ENCODE results near the gene SLC35F1. TPM values are rescaled to one million over a fixed set of nuclear protein-coding genes. Genes with fewer than 3 reads are reported as not detected.

The SLC35F1 gene
- total RNA-seq, 4 donors from 2014 or later: 0.30 to 0.91 (median 0.48) TPM

DNA sequence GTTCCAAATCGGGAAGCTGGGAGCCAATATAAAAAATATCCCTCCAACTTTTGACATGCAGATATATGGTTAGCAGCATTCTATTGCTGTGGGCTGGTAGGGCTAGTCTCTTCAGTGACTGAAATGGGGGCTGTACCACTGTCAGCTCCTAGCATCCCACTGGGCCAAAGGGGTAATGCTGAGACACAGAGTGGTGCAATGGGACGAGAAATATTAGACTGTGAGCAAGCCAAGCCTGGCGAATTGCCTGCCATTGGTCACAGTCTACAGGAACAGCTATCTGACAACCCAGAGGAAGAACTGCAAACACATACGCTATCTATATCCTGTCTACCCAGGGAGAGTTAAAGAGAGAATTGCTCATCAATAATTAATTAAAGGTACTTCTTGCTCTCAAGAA lies 3.5 kb downstream of the SLC35F1 start:
- WGBS, 2 donors: 86 to 88% methylated on average over 4 of the region's 4 CpGs
- no peak for DNase-seq (ENCODE audit: low spot score in 2 of 2)
- intact Hi-C loops (cut with DNase I; ENCODE audit: low total_unique reads): no loop called here
- H3K4me3 ChIP-seq (ENCODE audit: low read depth, poor library complexity, severe bottlenecking): no peak overlapping the region
- TF ChIP-seq, protein P1, sequence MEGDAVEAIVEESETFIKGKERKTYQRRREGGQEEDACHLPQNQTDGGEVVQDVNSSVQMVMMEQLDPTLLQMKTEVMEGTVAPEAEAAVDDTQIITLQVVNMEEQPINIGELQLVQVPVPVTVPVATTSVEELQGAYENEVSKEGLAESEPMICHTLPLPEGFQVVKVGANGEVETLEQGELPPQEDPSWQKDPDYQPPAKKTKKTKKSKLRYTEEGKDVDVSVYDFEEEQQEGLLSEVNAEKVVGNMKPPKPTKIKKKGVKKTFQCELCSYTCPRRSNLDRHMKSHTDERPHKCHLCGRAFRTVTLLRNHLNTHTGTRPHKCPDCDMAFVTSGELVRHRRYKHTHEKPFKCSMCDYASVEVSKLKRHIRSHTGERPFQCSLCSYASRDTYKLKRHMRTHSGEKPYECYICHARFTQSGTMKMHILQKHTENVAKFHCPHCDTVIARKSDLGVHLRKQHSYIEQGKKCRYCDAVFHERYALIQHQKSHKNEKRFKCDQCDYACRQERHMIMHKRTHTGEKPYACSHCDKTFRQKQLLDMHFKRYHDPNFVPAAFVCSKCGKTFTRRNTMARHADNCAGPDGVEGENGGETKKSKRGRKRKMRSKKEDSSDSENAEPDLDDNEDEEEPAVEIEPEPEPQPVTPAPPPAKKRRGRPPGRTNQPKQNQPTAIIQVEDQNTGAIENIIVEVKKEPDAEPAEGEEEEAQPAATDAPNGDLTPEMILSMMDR (IDR thresholded peaks at IDR 0.05): no peak
- TF ChIP-seq POLR2A (IDR thresholded peaks at IDR 0.05): no peak

DNA sequence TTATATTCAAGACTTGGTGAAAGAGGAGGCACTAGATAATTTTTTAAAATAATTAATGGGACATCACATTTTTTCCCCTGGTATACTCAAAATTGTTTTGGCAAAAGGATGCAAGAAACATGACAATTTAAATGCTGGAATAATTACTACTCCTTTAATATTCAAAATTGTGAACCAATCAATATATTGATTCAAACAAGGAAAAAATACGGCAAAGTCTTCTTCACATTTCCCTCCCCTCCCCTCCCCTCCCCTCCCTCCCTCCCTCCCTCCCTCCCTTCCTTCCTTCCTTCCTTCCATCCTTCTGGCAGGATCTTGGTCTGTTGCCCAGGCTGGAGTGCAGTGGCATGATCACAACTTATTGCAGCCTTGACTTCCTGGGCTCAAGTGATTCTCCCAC lies 4.1 kb downstream of the SLC35F1 start:
- intact Hi-C loops (cut with DNase I; ENCODE audit: low total_unique reads): no loop called here
- H3K4me3 ChIP-seq (ENCODE audit: low read depth, poor library complexity, severe bottlenecking): no peak overlapping the region
- 71 to 92% methylated on average over 1 of the region's 1 CpG for WGBS, 2 donors
- no peak for TF ChIP-seq POLR2A (IDR thresholded peaks at IDR 0.05)
- TF ChIP-seq, protein P1 (IDR thresholded peaks at IDR 0.05): no peak
- DNase-seq (ENCODE audit: low spot score in 2 of 2): no peak

DNA sequence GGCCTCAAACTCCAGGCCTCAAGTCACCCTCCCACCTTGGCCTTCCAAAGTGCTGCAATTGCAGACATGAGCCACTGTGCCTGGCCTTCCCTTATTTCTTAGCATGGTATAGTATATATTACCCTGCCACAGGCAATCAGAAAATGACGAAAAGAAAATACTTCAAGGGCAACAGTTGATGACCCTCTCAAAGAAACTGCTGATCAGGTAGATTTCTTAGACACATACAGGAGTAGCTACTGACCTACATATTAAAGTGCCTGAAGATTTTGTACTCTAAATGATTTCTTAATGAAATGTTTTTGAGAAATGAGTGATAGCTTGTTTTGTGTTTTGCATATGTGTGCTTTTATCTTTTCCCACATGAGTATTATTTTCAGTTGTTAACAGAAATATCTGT lies 4.6 kb downstream of the SLC35F1 start:
- intact Hi-C loops (cut with DNase I; ENCODE audit: low total_unique reads): no loop called here
- TF ChIP-seq, protein P1 (IDR thresholded peaks at IDR 0.05): no peak
- no peak for TF ChIP-seq POLR2A (IDR thresholded peaks at IDR 0.05)
- H3K4me3 ChIP-seq (ENCODE audit: low read depth, poor library complexity, severe bottlenecking): no peak overlapping the region
- no peak for DNase-seq (ENCODE audit: low spot score in 2 of 2)
- 86 to 88% methylated on average over 1 of the region's 1 CpG for WGBS, 2 donors

DNA sequence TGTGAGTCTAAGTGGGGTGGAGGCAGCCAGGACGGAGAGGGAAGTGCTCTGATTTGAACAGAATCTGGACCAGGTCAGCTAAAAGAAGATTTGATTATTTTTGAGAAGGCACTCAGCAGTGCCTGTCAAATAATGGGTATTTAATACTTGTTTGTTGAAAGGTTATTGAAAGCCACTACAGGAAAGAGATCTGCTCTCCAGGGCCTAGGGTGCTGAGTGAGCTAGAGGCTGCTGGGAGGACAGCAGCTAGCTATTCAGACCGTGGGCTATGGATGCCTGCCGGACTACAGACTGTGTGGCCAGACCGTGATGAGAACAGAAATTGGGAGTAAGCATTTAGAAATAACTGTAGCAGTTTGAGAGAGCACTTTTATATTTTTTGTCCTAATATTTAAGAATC lies 8.8 kb downstream of the SLC35F1 start:
- no peak for DNase-seq (ENCODE audit: low spot score in 2 of 2)
- 64 to 71% methylated on average over 4 of the region's 4 CpGs for WGBS, 2 donors
- H3K4me3 ChIP-seq (ENCODE audit: low read depth, poor library complexity, severe bottlenecking): no peak overlapping the region
- no peak for TF ChIP-seq POLR2A (IDR thresholded peaks at IDR 0.05)
- TF ChIP-seq, protein P1 (IDR thresholded peaks at IDR 0.05): no peak
- intact Hi-C loops (cut with DNase I; ENCODE audit: low total_unique reads): no loop called here

DNA sequence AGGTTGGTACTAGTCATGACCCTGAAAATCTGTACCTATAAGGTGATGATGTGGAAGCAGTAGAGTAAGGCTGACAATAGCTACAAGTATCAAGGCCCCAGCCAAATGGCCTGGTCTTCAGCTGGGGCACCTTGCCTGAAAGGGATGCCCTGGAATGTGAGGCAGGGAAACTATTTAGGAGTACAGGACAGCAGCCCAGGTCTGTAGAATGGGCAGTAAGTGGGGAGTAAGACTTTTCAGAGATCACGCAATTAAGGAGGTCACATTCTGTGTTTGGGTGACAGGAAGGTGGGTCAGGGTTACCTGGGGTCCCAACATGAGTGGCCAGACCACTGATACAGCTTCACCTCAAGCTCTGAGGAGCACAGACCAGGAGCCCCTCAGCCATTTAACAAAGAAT lies 9.4 kb downstream of the SLC35F1 start:
- intact Hi-C loops (cut with DNase I; ENCODE audit: low total_unique reads): no loop called here
- no peak for DNase-seq (ENCODE audit: low spot score in 2 of 2)
- TF ChIP-seq, protein P1 (IDR thresholded peaks at IDR 0.05): no peak
- no peak for TF ChIP-seq POLR2A (IDR thresholded peaks at IDR 0.05)
- 94 to 100% methylated on average over 1 of the region's 1 CpG for WGBS, 2 donors
- no peak overlapping the region for H3K4me3 ChIP-seq (ENCODE audit: low read depth, poor library complexity, severe bottlenecking)

DNA sequence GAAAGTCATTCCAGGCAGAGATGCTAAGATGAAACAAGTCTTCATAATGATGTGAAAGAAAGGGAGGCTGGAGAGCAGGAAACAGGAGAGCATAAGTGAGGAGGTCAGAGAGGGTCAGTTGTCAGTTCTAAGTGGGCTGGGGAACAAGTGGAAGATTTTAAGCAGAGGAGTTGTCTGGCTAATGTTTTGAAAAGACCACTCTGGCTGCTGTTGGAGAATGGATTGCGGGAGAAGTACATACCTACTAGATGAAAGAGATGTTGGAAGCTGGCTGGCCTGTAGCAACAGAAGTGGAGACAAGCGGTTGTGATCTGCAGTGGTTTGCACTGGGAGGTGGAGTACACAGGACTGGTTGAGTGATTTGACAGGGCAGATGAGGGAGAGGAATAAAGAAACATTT lies 10.1 kb downstream of the SLC35F1 start:
- 86% methylated on average over 2 of the region's 2 CpGs for WGBS, 2 donors

More for the DNA sequence above, 10.1 kb downstream of the SLC35F1 start:
- no peak for DNase-seq (ENCODE audit: low spot score in 2 of 2)
- no peak overlapping the region for H3K4me3 ChIP-seq (ENCODE audit: low read depth, poor library complexity, severe bottlenecking)
- intact Hi-C loops (cut with DNase I; ENCODE audit: low total_unique reads): no loop called here
- TF ChIP-seq POLR2A (IDR thresholded peaks at IDR 0.05): no peak
- TF ChIP-seq, protein P1 (IDR thresholded peaks at IDR 0.05): no peak

Data from lower leg skin (tissue), 4 donors.